K562 (cell line): ENCODE results near the gene PCBP2. TPM values are rescaled to one million over a fixed set of nuclear protein-coding genes. Genes with fewer than 3 reads are reported as not detected.
A peak's percentile ranks its signal among the peaks of the same experiment; 100 is the strongest.

ENCODE experiments used
- ATAC-seq: fragments of 200-7000 bp; cut with Tn5 transposase; 3 replicates; pipeline ENCODE4 v1.9.1; 2020; ENCODE audit warnings: moderate library complexity
- BruUV-seq: library from RNA; stranded (reverse); fragments of 400-500 nt; replicated peaks from 2 replicates; lab custom pipeline; 2021; lab: Mats Ljungman, UMichigan
- CTCF ChIA-PET: fragments of 300-600 bp; formaldehyde crosslinking; extraction: SDS; loops from one replicate; lab custom pipeline; 2021; ENCODE audit warnings: low intra/inter-chr PET ratio; lab: Yijun Ruan, JAX
- POLR2A ChIA-PET: fragments of 300-600, 350-650 bp; sonication (Branson Sonifier 250); formaldehyde crosslinking; extraction: SDS; loops from one replicate; lab custom pipeline; 2021; ENCODE audit warnings: antibody characterized with exemption, inconsistent platforms; lab: Yijun Ruan, JAX
- DNase-seq, 4 experiments: peaks; one replicate each; pipeline versions ENCODE4 v3.0.0 to v3.0.0-alpha.2; 2011 to 2018; ENCODE audit warnings: low spot score in 3 of 4, mixed read lengths in 3 of 4; ENCODE audit errors: extremely low read depth in 1 of 4
- FAIRE-seq: peaks from 2 replicates; lab custom pipeline; 2011; peaks lifted over from hg19 to GRCh38; lab: Jason Lieb, UNC
- H2AFZ ChIP-seq: 2 replicates; pipeline ENCODE4 v1.6.0; 2011; ENCODE audit warnings: low read depth, low read length, control low read depth, inconsistent platforms
- H3K27ac ChIP-seq: fragments of 200-600 bp; 3 replicates; pipeline ENCODE4 v1.8.0; 2011; ENCODE audit warnings: low read depth, mild to moderate bottlenecking, control low read depth, inconsistent platforms, low read length, moderate library complexity, mixed read lengths; ENCODE audit errors: extremely low read depth
- H3K27me3 ChIP-seq, 2 experiments: fragments of 300-600 bp in 1 of 2; 2 replicates in 1 of 2; 3 replicates in 1 of 2; pipeline versions ENCODE4 v1.6.0 to v1.8.0; 2011; ENCODE audit warnings: inconsistent platforms in 2 of 2, low read length in 2 of 2, mild to moderate bottlenecking in 1 of 2, mixed read lengths in 1 of 2, moderate library complexity in 1 of 2; ENCODE audit not compliant: control insufficient read depth in 2 of 2, insufficient read depth in 2 of 2
- H3K36me3 ChIP-seq: fragments of 300-600 bp; 3 replicates; pipeline ENCODE4 v1.8.0; 2011; ENCODE audit warnings: mild to moderate bottlenecking, low read length, inconsistent platforms; ENCODE audit not compliant: control insufficient read depth, insufficient read depth
- H3K4me1 ChIP-seq, 2 experiments: fragments of 200-600 bp in 1 of 2; replicated peaks in 1 of 2; 2 replicates in 1 of 2; 3 replicates in 1 of 2; pipeline versions ENCODE4 v1.5.1 to v1.8.0; 2011; ENCODE audit warnings: inconsistent platforms in 2 of 2, low read length in 2 of 2, mild to moderate bottlenecking in 1 of 2, mixed read lengths in 1 of 2, moderate library complexity in 1 of 2; ENCODE audit not compliant: control insufficient read depth in 2 of 2, insufficient read depth in 2 of 2
- H3K4me2 ChIP-seq: 2 replicates; pipeline ENCODE4 v1.6.1; 2011; ENCODE audit warnings: low read length, control low read depth, inconsistent platforms, mixed read lengths; ENCODE audit not compliant: insufficient read depth
- H3K4me3 ChIP-seq: fragments of 200-600 bp; sonication (generic), shearing (Covaris generic); 2 replicates; pipeline ENCODE4 v1.5.1; 2016; ENCODE audit warnings: control low read depth, inconsistent platforms
- H3K79me2 ChIP-seq: fragments of 200-600 bp; 3 replicates; pipeline ENCODE4 v1.8.0; 2011; ENCODE audit warnings: low read length, inconsistent platforms; ENCODE audit not compliant: control insufficient read depth, insufficient read depth
- H3K9ac ChIP-seq, 2 experiments: 2 replicates each; pipeline versions ENCODE4 v1.6.0 to v1.6.1; 2011; ENCODE audit warnings: low read depth in 2 of 2, low read length in 2 of 2, control low read depth in 1 of 2, inconsistent platforms in 1 of 2, mild to moderate bottlenecking in 1 of 2, mixed read lengths in 1 of 2; ENCODE audit not compliant: insufficient read depth in 1 of 2
- H3K9me1 ChIP-seq: one replicate; pipeline ENCODE4 v1.6.0; 2011; ENCODE audit warnings: inconsistent platforms, mild to moderate bottlenecking, low read length, moderate library complexity; ENCODE audit not compliant: control insufficient read depth, insufficient read depth
- H3K9me3 ChIP-seq: replicated peaks from 2 replicates; pipeline ENCODE4 v1.5.1; 2011; ENCODE audit warnings: low read depth, low read length, inconsistent platforms; ENCODE audit not compliant: control insufficient read depth, insufficient read depth
- H4K20me1 ChIP-seq: replicated peaks from 2 replicates; pipeline ENCODE4 v1.6.1; 2011; ENCODE audit warnings: low read length, inconsistent platforms, mixed read lengths; ENCODE audit not compliant: control insufficient read depth, insufficient read depth
- BRCA1 ChIP-seq, 2 experiments: fragments of 450-650 bp in 1 of 2; sonication (generic) in 1 of 2; formaldehyde crosslinking in 1 of 2; IDR thresholded peaks; 2 replicates each; pipeline versions ENCODE4 v1.5.0 to v1.6.1; 2017 to 2020; ENCODE audit warnings: mild to moderate bottlenecking in 1 of 2, missing genetic modification reagents in 1 of 2
- CREB5 ChIP-seq: fragments of 250-450 bp; sonication (Bioruptor Pico); IDR thresholded peaks from 2 replicates; pipeline ENCODE4 v1.5.0; 2020; ENCODE audit warnings: mild to moderate bottlenecking
- GATAD2A ChIP-seq: fragments of 450-650 bp; IDR thresholded peaks from 2 replicates; pipeline ENCODE4 v1.6.1; 2017
- KHSRP ChIP-seq: fragments of 450-650 bp; IDR thresholded peaks from 2 replicates; pipeline ENCODE4 v1.6.1; 2017
- LEF1 ChIP-seq: fragments of 450-650 bp; IDR thresholded peaks from 2 replicates; pipeline ENCODE4 v1.6.1; 2016; ENCODE audit warnings: mild to moderate bottlenecking
- MLX ChIP-seq, 2 experiments: fragments of 450-650 bp in 1 of 2; sonication (generic) in 1 of 2; formaldehyde crosslinking; conservative IDR thresholded peaks; 2 replicates each; pipeline versions ENCODE4 v1.4.0 to v1.8.1; 2020 to 2022; ENCODE audit warnings: mild to moderate bottlenecking in 1 of 2, missing genetic modification reagents in 1 of 2
- NFYB ChIP-seq: IDR thresholded peaks from 2 replicates; pipeline ENCODE4 v1.6.1; 2011; ENCODE audit warnings: mild to moderate bottlenecking, moderate library complexity; ENCODE audit not compliant: insufficient read length; ENCODE audit errors: extremely low read depth
- NR2C1 ChIP-seq, 2 experiments: fragments of 450-650 bp; IDR thresholded peaks; 2 replicates each; pipeline ENCODE4 v1.6.1; 2017; ENCODE audit warnings: mild to moderate bottlenecking in 2 of 2, antibody characterized with exemption in 1 of 2, inconsistent platforms in 1 of 2, missing compliant biosample characterization in 1 of 2, missing genetic modification characterization in 1 of 2
- NR3C1 ChIP-seq: sonication (generic); formaldehyde crosslinking; IDR thresholded peaks from 2 replicates; pipeline ENCODE4 v1.8.1; 2022; ENCODE audit warnings: missing genetic modification reagents
- NR4A1 ChIP-seq, 2 experiments: fragments of 250-450 bp in 1 of 2; fragments of 450-650 bp in 1 of 2; sonication (Bioruptor Pico) in 1 of 2; IDR thresholded peaks; 2 replicates each; pipeline versions ENCODE4 v1.4.0 to v1.6.1; 2016 to 2020; ENCODE audit warnings: mild to moderate bottlenecking in 2 of 2, missing compliant biosample characterization in 1 of 2, missing genetic modification characterization in 1 of 2, moderate library complexity in 1 of 2
- RBM25 ChIP-seq: fragments of 200-400 bp; formaldehyde crosslinking; IDR thresholded peaks from 2 replicates; pipeline ENCODE4 v1.6.1; 2018; ENCODE audit warnings: low read length, low read depth, moderate library complexity; ENCODE audit not compliant: severe bottlenecking
- SMAD4 ChIP-seq: fragments of 250-450 bp; sonication (Bioruptor Pico); conservative IDR thresholded peaks from 2 replicates; pipeline ENCODE4 v1.8.0; 2021; ENCODE audit warnings: inconsistent platforms, mild to moderate bottlenecking, moderate library complexity
- TEAD4 ChIP-seq, 2 experiments: sonication (generic) in 1 of 2; formaldehyde crosslinking in 1 of 2; IDR thresholded peaks; 2 replicates each; pipeline versions ENCODE4 v1.6.1 to v1.8.0; 2012 to 2022; ENCODE audit warnings: borderline replicate concordance in 1 of 2, inconsistent platforms in 1 of 2, low read length in 1 of 2, mild to moderate bottlenecking in 1 of 2, missing genetic modification reagents in 1 of 2
- UBTF ChIP-seq, 2 experiments: IDR thresholded peaks; 2 replicates each; pipeline ENCODE4 v1.6.1; 2012; ENCODE audit warnings: improper control_type of control experiment in 2 of 2, low read depth in 2 of 2, low read length in 2 of 2, borderline replicate concordance in 1 of 2
- ZFP1 ChIP-seq: fragments of 450-650 bp; formaldehyde crosslinking; IDR thresholded peaks from 2 replicates; pipeline ENCODE4 v1.4.0; 2020; ENCODE audit warnings: mild to moderate bottlenecking, mixed read lengths
- ZNF445 ChIP-seq: fragments of 250-450 bp; sonication (Bioruptor Pico); IDR thresholded peaks from 2 replicates; pipeline ENCODE4 v1.4.0; 2020; ENCODE audit warnings: low read depth, mild to moderate bottlenecking, moderate library complexity
- WGBS: fragments of 100-300 bp; shearing (Covaris generic); methylation state at CpG from one replicate; pipeline ENCODE4 v1.1.6; 2016; ENCODE audit warnings: low coverage, mixed read lengths; ENCODE audit not compliant: insufficient coverage; ENCODE audit errors: missing lambda C conversion rate; 5-methylcytosine and 5-hydroxymethylcytosine counted together
- in situ Hi-C: fragments of 300-500 bp; cut with MboI; formaldehyde crosslinking; loops from 4 replicates; pipeline ENCODE4 v1.15.0; 2018; ENCODE audit warnings: inconsistent platforms, mixed read lengths
- intact Hi-C: fragments of 100-400 bp; cut with micrococcal nuclease; formaldehyde crosslinking; loops from 2 replicates; pipeline ENCODE4 v1.14.2; 2022
- polyA plus RNA-seq, 8 experiments: library from polyadenylated mRNA; depleted of rRNA in 4 of 8; stranded (reverse) in 5 of 8; unstranded in 3 of 8; fragments of >200 nt; fragmentation: Nextera tagmentation in 2 of 8; fragmentation: Illumina TruSeq in 1 of 8; extraction: Ambion mirVana in 2 of 8; extraction: Trizol in 1 of 8; gene quantifications; 2 replicates each; pipeline versions ENCODE4 v1.2.1 to v1.2.3, GENCODE V29; 2011 to 2014; ENCODE audit warnings: inconsistent platforms in 1 of 8, missing spikeins in 1 of 8
- total RNA-seq, 7 experiments: library from RNA; depleted of rRNA in 6 of 7; stranded (reverse); fragments of >200 nt in 6 of 7; fragmentation: Illumina TruSeq in 2 of 7; extraction: Trizol in 2 of 7; gene quantifications; 2 replicates each; pipeline versions ENCODE4 v1.2.1 to v1.2.3, GENCODE V29; 2011 to 2021; ENCODE audit warnings: low replicate concordance in 1 of 7

Gene PCBP2
- total and polyA plus RNA-seq, 9 of the 15 experiments (the other 6 are each of a cell fraction or from before 2014, with no cell fraction given), result 137 to 831 (median 328) TPM

GRCh38 chr12:53501615-53502181, 49.8 kb downstream of the PCBP2 start:
- POLR2A ChIA-PET, result interaction anchor here (0.6 to 2.7 kb wide), 35 partner anchors 9 to 423 kb away, joined by 3 to 24 read pairs (median 4); partner anchors contain the start of genes AAAS, PFDN5, SP1 and SPRYD3
- 14% methylated on average over 10 of the region's 10 CpGs for WGBS
- peaks cover 27% of the 10 kb centered on the region for H3K79me2 ChIP-seq
- H3K27ac ChIP-seq, result peak overlapping the region; percentile 97
- FAIRE-seq, result no peak
- intact Hi-C loops, result loop anchor here (1.0 to 10.0 kb wide), 2 partner anchors 176 to 437 kb away; no protein-coding TSS in a partner anchor
- peak overlapping the region; percentile 79 for H3K4me3 ChIP-seq
- peak overlapping the region; percentile 100 for H3K4me2 ChIP-seq
- no peaks in the 10 kb centered on the region for H3K9me3 ChIP-seq
- CTCF ChIA-PET, result interaction anchor here (1.0 to 1.4 kb wide), 2 partner anchors 174 to 177 kb away, joined by 3 read pairs; partner anchors contain the start of gene ATP5MC2
- in situ Hi-C loops, result loop anchor here (10.0 kb wide), 1 partner anchor 177 kb away; the partner anchor contains the start of gene AAAS
- H3K36me3 ChIP-seq, result peaks cover 36% of the 10 kb centered on the region; the same call in 2 of the 3 replicates
- peak overlapping the region; percentile 97 to 99 for H3K9ac ChIP-seq
- no peak for ATAC-seq
- TSS peak; percentile 68 for BruUV-seq
- H2AFZ ChIP-seq, result peak overlapping the region; percentile 99
- no peaks in the 10 kb centered on the region for H3K9me1 ChIP-seq
- H4K20me1 ChIP-seq, result no peaks in the 10 kb centered on the region
- H3K4me1 ChIP-seq, result peaks cover 29 to 42% of the 10 kb centered on the region in 2 experiments; a peak in 4 of 5 replicates
- H3K27me3 ChIP-seq, result no peaks in the 10 kb centered on the region
- DNase-seq, result peak in 1 of 4 experiments; percentile 32
- TF ChIP-seq KHSRP (no peak), TEAD4 (IDR thresholded peaks at IDR 0.05; ENCODE audit: low read length) (no peak; the same call in none of the 2 replicates), TEAD4 (CRISPR knock-in tag; IDR thresholded peaks at IDR 0.05; ENCODE audit: borderline replicate concordance) (no peak), ZNF445 (CRISPR knock-in tag) (no peak), CREB5 (CRISPR knock-in tag) (no peak), ZFP1 (no peak), RBM25 (no peak), LEF1 (no peak), NR2C1 (IDR thresholded peaks at IDR 0.05) (peak; percentile 47; the same call in 1 of the 2 replicates), NR2C1 (tag; IDR thresholded peaks at IDR 0.05) (no peak), NFYB (no peak), MLX (CRISPR knock-in tag; conservative IDR thresholded peaks at IDR 0.05) (no peak), GATAD2A (0 out of 2 replicates have a peak, but pooled peaks have one; percentile 32), SMAD4 (CRISPR knock-in tag) (0 out of 2 replicates have a peak, but pooled peaks have one; percentile 7), UBTF (IDR thresholded peaks at IDR 0.05; ENCODE audit: borderline replicate concordance in 1 of 2, low read depth in 2 of 2, low read length in 2 of 2) (no peak), NR3C1 (CRISPR knock-in tag) (no peak), BRCA1 (IDR thresholded peaks at IDR 0.05) (no peak), BRCA1 (CRISPR knock-in tag; IDR thresholded peaks at IDR 0.05) (no peak), NR4A1 (CRISPR knock-in tag; IDR thresholded peaks at IDR 0.05) (no peak), NR4A1 (tag; IDR thresholded peaks at IDR 0.05) (peak; percentile 22; the same call in 1 of the 2 replicates)
